HEK293T (cell line): Measurements from ENCODE around the gene SLC7A9.

Experiments used
- ARNT ChIP-seq: fragments of 450-650 bp; IDR thresholded peaks from 2 replicates; pipeline ENCODE4 v1.6.1; 2017; ENCODE audit warnings: mild to moderate bottlenecking
- BHLHE40 ChIP-seq: fragments of 450-650 bp; IDR thresholded peaks from 2 replicates; pipeline ENCODE4 v1.6.1; 2016; ENCODE audit warnings: mild to moderate bottlenecking, moderate library complexity, borderline replicate concordance
- ELF4 ChIP-seq: fragments of 450-650 bp; IDR thresholded peaks from 2 replicates; pipeline ENCODE4 v1.6.1; 2017; ENCODE audit warnings: antibody characterized with exemption
- FOXA1 ChIP-seq: fragments of 450-650 bp; IDR thresholded peaks from 2 replicates; pipeline ENCODE4 v1.6.1; 2016; ENCODE audit warnings: mild to moderate bottlenecking
- FOXK2 ChIP-seq: fragments of 450-650 bp; IDR thresholded peaks from 2 replicates; pipeline ENCODE4 v1.6.1; 2016; ENCODE audit warnings: mild to moderate bottlenecking
- FOXM1 ChIP-seq: fragments of 450-650 bp; IDR thresholded peaks from 2 replicates; pipeline ENCODE4 v1.6.1; 2017; ENCODE audit warnings: mild to moderate bottlenecking, borderline replicate concordance
- L3MBTL2 ChIP-seq: fragments of 450-650 bp; conservative IDR thresholded peaks from 2 replicates; pipeline ENCODE4 v1.6.1; 2016; ENCODE audit warnings: mild to moderate bottlenecking
- LEF1 ChIP-seq: fragments of 450-650 bp; IDR thresholded peaks from 2 replicates; pipeline ENCODE4 v1.6.1; 2017; ENCODE audit warnings: mild to moderate bottlenecking, borderline replicate concordance
- NFRKB ChIP-seq: fragments of 450-650 bp; IDR thresholded peaks from 2 replicates; pipeline ENCODE4 v1.6.1; 2016; ENCODE audit warnings: mild to moderate bottlenecking, moderate library complexity
- SP1 ChIP-seq: fragments of 450-650 bp; IDR thresholded peaks from 2 replicates; pipeline ENCODE4 v1.6.1; 2017
- SUZ12 ChIP-seq: fragments of 450-650 bp; IDR thresholded peaks from 2 replicates; pipeline ENCODE4 v1.6.1; 2016; ENCODE audit warnings: mild to moderate bottlenecking
- TARDBP ChIP-seq: fragments of 450-650 bp; IDR thresholded peaks from 2 replicates; pipeline ENCODE4 v1.6.1; 2016
- ZNF384 ChIP-seq: fragments of 450-650 bp; IDR thresholded peaks from 2 replicates; pipeline ENCODE4 v1.6.1; 2016

- TF ChIP-seq BHLHE40, result no peak
- no peak for TF ChIP-seq TARDBP
- TF ChIP-seq SP1, result no peak
- TF ChIP-seq SUZ12, result no peak
- no peak for TF ChIP-seq FOXM1
- no peak for TF ChIP-seq FOXA1
- no peak for TF ChIP-seq LEF1
- no peak for TF ChIP-seq ARNT
- TF ChIP-seq NFRKB, result no peak
- TF ChIP-seq FOXK2, result no peak
- TF ChIP-seq L3MBTL2, result no peak
- TF ChIP-seq ELF4, result no peak
- no peak for TF ChIP-seq ZNF384
These were observed 8.0 kb downstream of the SLC7A9 start for GRCh38 chr19:32861596-32861995.
